IMR-90 (cell line): Measurements from ENCODE around the gene ACOT7. TPM values are rescaled to one million over a fixed set of nuclear protein-coding genes. Genes with fewer than 3 reads are reported as not detected.

Source experiments
- ATAC-seq: fragments of 200-7000 bp; cut with Tn5 transposase; 2 replicates; pipeline ENCODE4 v1.9.1; 2020; ENCODE audit warnings: low read depth, mild to moderate bottlenecking, moderate library complexity
- BruUV-seq: library from RNA; stranded (reverse); fragments of 400-500 nt; replicated peaks from 2 replicates; lab custom pipeline; 2021; lab: Mats Ljungman, UMichigan
- CTCF ChIA-PET: fragments of 300-600 bp; formaldehyde crosslinking; extraction: SDS; loops from one replicate; lab custom pipeline; 2021; ENCODE audit warnings: antibody characterized with exemption; lab: Yijun Ruan, JAX
- POLR2A ChIA-PET: fragments of 300-600 bp; sonication (Branson Sonifier 250); formaldehyde crosslinking; loops from one replicate; lab custom pipeline; 2022; ENCODE audit warnings: antibody characterized with exemption; ENCODE audit not compliant: unreplicated experiment; lab: Charles Lee
- DNase-seq: peaks from one replicate; pipeline ENCODE4 v3.0.0; 2013
- H2AFZ ChIP-seq: replicated peaks from 2 replicates; pipeline ENCODE3; 2013; ENCODE audit warnings: low read length, mild to moderate bottlenecking; ENCODE audit not compliant: poor library complexity
- H2AK5ac ChIP-seq: 2 replicates; pipeline ENCODE4 v1.6.1; 2013; ENCODE audit warnings: low read depth, low read length, inconsistent platforms
- H2AK9ac ChIP-seq: replicated peaks from 2 replicates; pipeline ENCODE3; 2013; ENCODE audit warnings: mild to moderate bottlenecking, low read depth, low read length, moderate library complexity; ENCODE audit not compliant: poor library complexity
- H2BK120ac ChIP-seq: 2 replicates; pipeline ENCODE4 v1.6.1; 2013; ENCODE audit warnings: low read depth, low read length, inconsistent platforms
- H2BK15ac ChIP-seq: 3 replicates; pipeline ENCODE4 v1.6.1; 2013; ENCODE audit warnings: low read depth, low read length, inconsistent platforms
- H2BK20ac ChIP-seq: 2 replicates; pipeline ENCODE4 v1.6.1; 2013; ENCODE audit warnings: low read depth, mild to moderate bottlenecking, inconsistent platforms, low read length, moderate library complexity
- H2BK5ac ChIP-seq: 2 replicates; pipeline ENCODE4 v1.6.1; 2013; ENCODE audit warnings: mild to moderate bottlenecking, low read depth, low read length, inconsistent platforms; ENCODE audit not compliant: poor library complexity, severe bottlenecking
- H3K14ac ChIP-seq: replicated peaks from 2 replicates; pipeline ENCODE4 v1.6.1; 2013; ENCODE audit warnings: low read depth, low read length, inconsistent platforms
- H3K18ac ChIP-seq: 2 replicates; pipeline ENCODE4 v1.6.1; 2013; ENCODE audit warnings: low read depth, low read length, control low read depth
- H3K23ac ChIP-seq: 2 replicates; pipeline ENCODE4 v1.6.1; 2013; ENCODE audit warnings: low read depth, low read length, inconsistent platforms
- H3K27ac ChIP-seq: 2 replicates; pipeline ENCODE4 v1.5.1; 2013; ENCODE audit warnings: mild to moderate bottlenecking, control low read depth, low read length; ENCODE audit not compliant: insufficient read depth
- H3K27me3 ChIP-seq: 2 replicates; pipeline ENCODE4 v1.6.1; 2013; ENCODE audit warnings: low read length; ENCODE audit not compliant: control insufficient read depth, insufficient read depth
- H3K36me3 ChIP-seq: 2 replicates; pipeline ENCODE4 v1.6.1; 2013; ENCODE audit warnings: low read length, mixed read lengths; ENCODE audit not compliant: control insufficient read depth, insufficient read depth
- H3K4ac ChIP-seq: 2 replicates; pipeline ENCODE4 v1.6.1; 2013; ENCODE audit warnings: low read depth, low read length, inconsistent platforms
- H3K4me1 ChIP-seq: 2 replicates; pipeline ENCODE4 v1.6.1; 2013; ENCODE audit warnings: low read length, mixed read lengths; ENCODE audit not compliant: control insufficient read depth, insufficient read depth
- H3K4me2 ChIP-seq: 2 replicates; pipeline ENCODE4 v1.6.1; 2013; ENCODE audit warnings: low read depth, mild to moderate bottlenecking, control low read depth, low read length, moderate library complexity
- H3K4me3 ChIP-seq: 2 replicates; pipeline ENCODE4 v1.5.1; 2013; ENCODE audit warnings: low read depth, mild to moderate bottlenecking, control low read depth, low read length, moderate library complexity; ENCODE audit not compliant: insufficient read depth
- H3K56ac ChIP-seq: 2 replicates; pipeline ENCODE4 v1.6.1; 2013; ENCODE audit warnings: low read length, inconsistent platforms; ENCODE audit not compliant: insufficient read depth; ENCODE audit errors: extremely low read depth
- H3K79me1 ChIP-seq, 2 experiments: 2 replicates each; pipeline ENCODE4 v1.6.1; 2013; ENCODE audit warnings: low read length in 2 of 2, inconsistent platforms in 1 of 2, low read depth in 1 of 2
- H3K9ac ChIP-seq: 2 replicates; pipeline ENCODE4 v1.6.1; 2013; ENCODE audit warnings: low read depth, low read length, control low read depth
- H3K9me1 ChIP-seq: 2 replicates; pipeline ENCODE4 v1.6.1; 2013; ENCODE audit warnings: low read length, inconsistent platforms; ENCODE audit not compliant: insufficient read depth
- H3K9me3 ChIP-seq: 2 replicates; pipeline ENCODE4 v1.6.1; 2013; ENCODE audit warnings: low read length; ENCODE audit not compliant: control insufficient read depth, insufficient read depth
- H4K20me1 ChIP-seq: 2 replicates; pipeline ENCODE4 v1.6.1; 2013; ENCODE audit warnings: low read length, inconsistent platforms; ENCODE audit not compliant: insufficient read depth
- H4K5ac ChIP-seq: 2 replicates; pipeline ENCODE4 v1.6.1; 2013; ENCODE audit warnings: mild to moderate bottlenecking, low read depth, low read length, control low read depth
- H4K8ac ChIP-seq, 2 experiments: 2 replicates each; pipeline ENCODE4 v1.6.1; 2013; ENCODE audit warnings: low read depth in 2 of 2, low read length in 2 of 2, control low read depth in 1 of 2, inconsistent platforms in 1 of 2
- H4K91ac ChIP-seq: 2 replicates; pipeline ENCODE4 v1.6.1; 2013; ENCODE audit warnings: low read depth, low read length, inconsistent platforms; ENCODE audit not compliant: insufficient read depth
- CTCF ChIP-seq: conservative IDR thresholded peaks from 2 replicates; pipeline ENCODE4 v1.5.1; 2012; ENCODE audit warnings: mild to moderate bottlenecking, low read depth, low read length, improper control_type of control experiment
- ELK1 ChIP-seq: fragments of 150-350 bp; IDR thresholded peaks from 2 replicates; pipeline ENCODE4 v1.6.1; 2016; ENCODE audit warnings: low read depth, mild to moderate bottlenecking, low read length, moderate library complexity, borderline replicate concordance
- MAZ ChIP-seq: IDR thresholded peaks from 2 replicates; pipeline ENCODE4 v1.6.1; 2012; ENCODE audit warnings: low read depth, mild to moderate bottlenecking, low read length, improper control_type of control experiment, moderate library complexity, borderline replicate concordance
- MXI1 ChIP-seq: IDR thresholded peaks from 2 replicates; pipeline ENCODE4 v1.6.1; 2012; ENCODE audit warnings: low read depth, mild to moderate bottlenecking, low read length, moderate library complexity, borderline replicate concordance
- RAD21 ChIP-seq: IDR thresholded peaks from 2 replicates; pipeline ENCODE4 v1.6.1; 2012; ENCODE audit warnings: low read length, improper control_type of control experiment
- RCOR1 ChIP-seq: IDR thresholded peaks from 2 replicates; pipeline ENCODE4 v1.6.1; 2012; ENCODE audit warnings: mild to moderate bottlenecking, low read length, improper control_type of control experiment; ENCODE audit not compliant: insufficient replicate concordance
- RFX5 ChIP-seq: IDR thresholded peaks from 2 replicates; pipeline ENCODE4 v1.8.0; 2012; ENCODE audit warnings: low read depth, mild to moderate bottlenecking, low read length, moderate library complexity
- SMC3 ChIP-seq: fragments of 150-350 bp; IDR thresholded peaks from 2 replicates; pipeline ENCODE4 v1.6.1; 2016; ENCODE audit warnings: low read depth, mild to moderate bottlenecking, antibody characterized with exemption, low read length, moderate library complexity
- WGBS, 2 experiments: methylation state at CpG; one replicate each; pipeline versions ENCODE4 v1.1.5 to v1.1.7; 2013; ENCODE audit warnings: missing lambda C conversion rate in 2 of 2; ENCODE audit not compliant: insufficient read length in 1 of 2; ENCODE audit errors: extremely low coverage in 2 of 2; 5-methylcytosine and 5-hydroxymethylcytosine counted together
- dilution Hi-C: fragments of 300-500 bp; cut with HindIII; formaldehyde crosslinking; loops from one replicate; pipeline ENCODE4 v1.14.3; 2018; ENCODE audit warnings: low sequenced_read_pairs; ENCODE audit not compliant: unreplicated experiment
- in situ Hi-C: fragments of 300-500 bp; cut with MboI; formaldehyde crosslinking; loops from 3 replicates; pipeline ENCODE4 v1.14.3; 2019; ENCODE audit warnings: low sequenced_read_pairs, inconsistent platforms, mixed read lengths
- intact Hi-C: fragments of 100-400 bp; cut with micrococcal nuclease; formaldehyde crosslinking; loops from 2 replicates; pipeline ENCODE4 v1.10.0; 2022
- polyA plus RNA-seq, 3 experiments: library from polyadenylated mRNA; depleted of rRNA; stranded (reverse); fragments of >200 nt; gene quantifications; 2 replicates each; pipeline ENCODE4 v1.2.3, GENCODE V29; 2012; ENCODE audit warnings: low replicate concordance in 1 of 3
- total RNA-seq: library from RNA; depleted of rRNA; stranded (reverse); fragments of >200 nt; gene quantifications from 2 replicates; pipeline ENCODE4 v1.2.3, GENCODE V29; 2012

ACOT7 gene
- total and polyA plus RNA-seq, 2 of the 4 experiments (the other 2 are of a cell fraction), result 51.6 to 242 TPM

GRCh38 chr1:6245086-6245868, 148.3 kb downstream of the ACOT7 start:
- DNase-seq (peak; percentile 71), ATAC-seq (peak; percentile 84)
- H3K27ac ChIP-seq, result no peak overlapping the region
- ChIA-PET POLR2A (interaction anchor here (0.6 kb wide), 1 partner anchor 69 kb away, joined by 4 read pairs; no protein-coding TSS in a partner anchor), CTCF (interaction anchor here (0.6 to 2.3 kb wide), 12 partner anchors 11 to 193 kb away, joined by 3 to 8 read pairs (median 4); no protein-coding TSS in a partner anchor)
- H2AFZ ChIP-seq, result peak overlapping the region; percentile 57
- no peaks in the 10 kb centered on the region for H3K36me3 ChIP-seq
- no peak overlapping the region for H2BK5ac ChIP-seq
- H3K9me3 ChIP-seq, result no peaks in the 10 kb centered on the region
- H2AK5ac ChIP-seq, result no peak overlapping the region
- dilution Hi-C loops (no loop called here), intact Hi-C loops (loop anchor here (1.0 to 5.0 kb wide), 3 partner anchors 136 to 247 kb away; partner anchors contain the start of gene PLEKHG5), in situ Hi-C loops (loop anchor here (5.0 kb wide), 1 partner anchor 97 kb away; no protein-coding TSS in a partner anchor)
- H3K18ac ChIP-seq, result no peak overlapping the region
- H3K4me1 ChIP-seq, result no peaks in the 10 kb centered on the region
- H3K23ac ChIP-seq, result no peak overlapping the region
- H3K9me1 ChIP-seq, result no peaks in the 10 kb centered on the region
- no peak overlapping the region for H2BK15ac ChIP-seq
- peaks cover 71% of the 10 kb centered on the region for H3K27me3 ChIP-seq
- peak overlapping the region; percentile 72 for H2AK9ac ChIP-seq
- H3K9ac ChIP-seq, result no peak overlapping the region
- no peak overlapping the region for H3K56ac ChIP-seq
- no peak overlapping the region for H4K91ac ChIP-seq
- no peak overlapping the region for H3K4ac ChIP-seq
- BruUV-seq, result no TSS peak
- H3K4me3 ChIP-seq, result no peak overlapping the region
- TF ChIP-seq RFX5, result no peak
- peak; percentile 83 for TF ChIP-seq RAD21
- no peak for TF ChIP-seq ELK1
- peak; percentile 74; the same call in 1 of the 2 replicates for TF ChIP-seq MAZ
- peak; percentile 95 for TF ChIP-seq MXI1
- peak; percentile 95 for TF ChIP-seq CTCF
- peak; percentile 88 for TF ChIP-seq RCOR1
- TF ChIP-seq SMC3, result peak; percentile 72
- no peak overlapping the region for H3K14ac ChIP-seq
- no peak overlapping the region for H4K5ac ChIP-seq
- H4K8ac ChIP-seq, result no peak overlapping the region
- WGBS, 2 experiments, result 2% methylated on average over 19 of the region's 79 CpGs; no CpG with 5 or more reads in 1 of the 2 experiments
- 0 out of 2 replicates have a peak overlapping the region, but pooled peaks have one; percentile 43 for H3K4me2 ChIP-seq
- no peak overlapping the region for H2BK120ac ChIP-seq
- no peaks in the 10 kb centered on the region for H3K79me1 ChIP-seq
- peaks cover 16% of the 10 kb centered on the region for H4K20me1 ChIP-seq
- H2BK20ac ChIP-seq, result no peak overlapping the region
